ENCODE data around the gene SLC8B1.

The SLC8B1 gene

GRCh38 chr12:113305281-113305856, 29.5 kb downstream of the SLC8B1 start:
- Mint-ChIP-seq H3K4me3 (no peak overlapping the region), H3K36me3 (ENCODE audit: low read depth) (peaks cover 1% of the 10 kb centered on the region), H3K27me3 (ENCODE audit: low read depth) (no peaks in the 10 kb centered on the region), H3K9me3 (no peaks in the 10 kb centered on the region), H3K27ac (no peak overlapping the region), H3K4me1 (no peaks in the 10 kb centered on the region)
- TF ChIP-seq CTCF (IDR thresholded peaks at IDR 0.05; ENCODE audit: unreplicated experiment in 3 of 3), result no peak

GRCh38 chr12:113302886-113303640, 31.8 kb downstream of the SLC8B1 start:
- no peak for TF ChIP-seq CTCF (IDR thresholded peaks at IDR 0.05; ENCODE audit: unreplicated experiment in 3 of 3)
- H3K4me1 Mint-ChIP-seq, result no peaks in the 10 kb centered on the region
- no peaks in the 10 kb centered on the region for H3K9me3 Mint-ChIP-seq
- H3K27me3 Mint-ChIP-seq (ENCODE audit: low read depth), result no peaks in the 10 kb centered on the region
- no peak overlapping the region for H3K27ac Mint-ChIP-seq
- H3K36me3 Mint-ChIP-seq (ENCODE audit: low read depth), result no peaks in the 10 kb centered on the region
- no peak overlapping the region for H3K4me3 Mint-ChIP-seq

GRCh38 chr12:113302466-113302865, 32.4 kb downstream of the SLC8B1 start:
- Mint-ChIP-seq H3K4me3 (no peak overlapping the region), H3K4me1 (no peaks in the 10 kb centered on the region), H3K9me3 (no peaks in the 10 kb centered on the region), H3K36me3 (ENCODE audit: low read depth) (no peaks in the 10 kb centered on the region), H3K27ac (no peak overlapping the region), H3K27me3 (ENCODE audit: low read depth) (no peaks in the 10 kb centered on the region)
- no peak for TF ChIP-seq CTCF (IDR thresholded peaks at IDR 0.05; ENCODE audit: unreplicated experiment in 3 of 3)

GRCh38 chr12:113301811-113302210, 33.1 kb downstream of the SLC8B1 start:
- Mint-ChIP-seq H3K27me3 (ENCODE audit: low read depth) (no peaks in the 10 kb centered on the region), H3K27ac (no peak overlapping the region), H3K4me1 (no peaks in the 10 kb centered on the region), H3K4me3 (no peak overlapping the region), H3K9me3 (no peaks in the 10 kb centered on the region), H3K36me3 (ENCODE audit: low read depth) (no peaks in the 10 kb centered on the region)
- no peak for TF ChIP-seq CTCF (IDR thresholded peaks at IDR 0.05; ENCODE audit: unreplicated experiment in 3 of 3)

- H3K4me1 Mint-ChIP-seq, result no peaks in the 10 kb centered on the region
- H3K4me3 Mint-ChIP-seq, result no peak overlapping the region
- H3K36me3 Mint-ChIP-seq (ENCODE audit: low read depth), result peaks cover 6% of the 10 kb centered on the region
- H3K27me3 Mint-ChIP-seq (ENCODE audit: low read depth), result no peaks in the 10 kb centered on the region
- H3K9me3 Mint-ChIP-seq, result no peaks in the 10 kb centered on the region
- no peak for TF ChIP-seq CTCF (IDR thresholded peaks at IDR 0.05; ENCODE audit: unreplicated experiment in 3 of 3)
- H3K27ac Mint-ChIP-seq, result no peak overlapping the region
Measured at GRCh38 chr12:113299619-113300237, 35.2 kb downstream of the SLC8B1 start.

Data from nephron (organoid).